Sciatic nerve (tissue), 2 donors: ENCODE measurements around the gene SORCS2. TPM values are rescaled to one million over a fixed set of nuclear protein-coding genes. Genes with fewer than 3 reads are reported as not detected.

Source experiments
- ATAC-seq: fragments of 200-7000 bp; cut with Tn5 transposase; one replicate; pipeline ENCODE4 v1.9.1; 2020; ENCODE audit warnings: mild to moderate bottlenecking, moderate library complexity
- DNase-seq: peaks from one replicate; pipeline ENCODE4 v3.0.0-alpha.2; 2020; ENCODE audit warnings: low spot score
- intact Hi-C: fragments of 100-400 bp; cut with DNase I; formaldehyde crosslinking; loops from one replicate; pipeline ENCODE4 v1.14.2; 2022
- total RNA-seq: library from RNA; stranded (reverse); fragmentation: NEBNext Ultra II Directional; extraction: Animal tissue kit (Norgen Biotek cat#: 25700); gene quantifications from one replicate; pipeline ENCODE4 v1.2.1, GENCODE V29; 2021
- donor health status: DM: no; HTN: no; CAD: no.
- donor health status: DM: no; HTN: no; CAD: no.

The SORCS2 gene
- total RNA-seq, 1 donor from 2014 or later, result 52.5 TPM

GRCh38 chr4:7302781-7303404 is 110.6 kb downstream of the SORCS2 start:
- DNase-seq (no peak), ATAC-seq (no peak)
- intact Hi-C loops, result no loop called here

DNA sequence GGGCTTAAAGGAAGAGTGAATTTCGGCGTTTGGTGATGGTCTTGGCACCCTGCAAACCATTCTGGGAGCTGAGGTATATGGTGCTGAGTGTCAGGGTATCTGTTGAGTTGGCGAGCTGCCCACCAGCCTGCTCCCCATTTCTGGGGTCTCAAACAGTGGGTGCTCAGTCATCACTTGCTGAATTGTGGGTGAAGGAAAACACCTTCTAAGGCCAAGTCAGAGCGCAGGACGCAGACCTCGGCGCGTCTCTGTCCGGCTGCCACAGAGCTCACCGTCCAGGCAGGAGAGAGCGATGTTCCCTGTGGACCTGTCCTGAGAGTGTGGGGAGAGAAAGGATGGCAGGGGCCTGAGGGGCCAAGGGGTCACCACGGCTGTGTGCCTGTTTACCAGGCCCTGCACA is 111.2 kb downstream of the SORCS2 start:
- no peak for ATAC-seq
- intact Hi-C loops, result no loop called here
- DNase-seq, result no peak

GRCh38 chr4:7304436-7304835 is 112.1 kb downstream of the SORCS2 start:
- DNase-seq, result no peak
- ATAC-seq, result no peak
- intact Hi-C loops, result no loop called here

DNA sequence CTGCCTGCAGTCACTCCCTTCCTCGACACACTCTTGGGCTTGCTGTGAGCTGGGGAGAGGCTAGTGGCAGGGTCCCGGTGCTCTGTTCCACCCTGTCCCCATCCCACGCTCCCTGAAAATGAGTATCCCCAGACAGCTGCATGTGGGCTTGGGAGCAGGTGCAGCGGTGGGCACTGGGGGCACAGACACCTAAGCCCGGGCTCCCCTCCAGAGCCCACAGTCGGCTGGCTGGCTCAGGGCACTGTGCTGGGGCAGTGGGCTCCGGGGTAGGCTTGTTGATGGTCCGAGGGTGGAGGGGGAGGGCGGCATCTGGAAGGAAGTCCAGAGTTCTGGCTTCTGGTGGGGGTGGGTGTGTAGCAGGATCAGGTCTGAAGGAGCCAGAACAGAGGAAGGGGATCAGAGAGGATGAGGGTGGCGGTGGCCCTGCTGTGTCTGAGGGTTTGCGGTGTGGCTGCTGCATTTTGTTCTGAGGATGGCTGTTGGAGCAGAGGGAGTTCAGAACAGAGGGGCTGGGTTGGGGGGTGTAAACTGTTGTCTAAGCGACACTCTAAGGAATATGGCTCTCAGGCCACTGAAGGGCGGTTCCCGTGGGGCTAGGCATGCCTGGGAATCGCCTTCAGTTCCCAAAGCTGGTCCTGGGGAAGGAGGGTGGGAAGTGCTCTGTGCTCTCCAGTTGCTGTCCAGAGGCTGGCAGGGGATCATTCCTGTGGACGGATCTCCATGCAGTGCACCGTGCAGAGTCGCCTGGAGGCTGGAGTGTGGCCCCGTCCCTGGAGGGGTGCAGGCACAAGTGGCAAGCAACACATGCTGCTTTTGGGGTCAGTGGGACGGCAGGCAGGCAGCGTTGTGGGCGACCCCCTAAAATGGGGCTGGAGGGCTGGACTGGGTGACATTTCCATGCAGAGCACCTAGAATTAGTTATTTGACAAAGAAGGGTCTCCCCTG is 114.0 kb downstream of the SORCS2 start:
- DNase-seq (no peak), ATAC-seq (no peak)
- intact Hi-C loops, result no loop called here

DNA sequence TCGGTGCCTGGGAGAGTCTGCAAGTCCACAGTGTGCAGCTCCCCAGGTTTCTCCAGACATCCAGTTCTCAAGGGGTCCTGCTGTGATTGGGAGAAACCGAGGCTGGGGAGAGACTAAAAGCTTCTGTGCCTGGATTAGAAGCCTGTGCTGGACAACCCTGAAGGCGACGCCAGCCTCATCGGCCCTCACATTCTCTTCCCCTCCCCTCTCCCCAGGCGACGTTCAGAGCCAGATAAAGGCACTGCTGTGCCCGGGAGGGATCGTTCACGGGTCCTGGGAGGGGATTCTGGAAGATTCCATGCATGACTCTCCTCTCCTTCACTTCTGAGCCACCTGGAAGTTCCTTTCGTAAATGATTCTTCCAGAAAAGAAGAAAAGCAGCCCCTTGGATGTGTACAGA is 114.6 kb downstream of the SORCS2 start:
- ATAC-seq (no peak), DNase-seq (no peak)
- intact Hi-C loops, result no loop called here

GRCh38 chr4:7307394-7308099 is 115.2 kb downstream of the SORCS2 start:
- no peak for DNase-seq
- intact Hi-C loops, result no loop called here
- peak; percentile 9 for ATAC-seq

DNA sequence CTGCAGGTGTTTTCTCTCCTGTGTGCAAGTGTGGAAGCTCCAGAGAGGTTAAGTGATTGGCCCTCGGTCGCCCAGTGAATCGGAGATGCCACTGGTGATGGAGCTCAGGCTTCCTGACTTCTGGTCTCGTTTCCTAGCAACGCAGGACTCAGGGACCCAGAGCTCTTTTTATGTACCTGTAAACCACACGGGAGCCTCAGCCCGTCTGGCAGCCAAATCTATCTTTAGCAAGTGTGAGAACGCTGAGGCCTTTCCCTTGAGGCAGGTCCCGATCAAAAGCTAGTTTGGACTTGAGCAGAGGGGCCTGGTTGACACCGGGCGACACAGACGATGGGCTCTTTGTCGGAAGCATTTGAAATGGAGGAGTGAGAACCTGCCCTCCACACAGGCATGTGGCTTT is 116.8 kb downstream of the SORCS2 start:
- no peak for DNase-seq
- no peak for ATAC-seq
- intact Hi-C loops, result no loop called here

DNA sequence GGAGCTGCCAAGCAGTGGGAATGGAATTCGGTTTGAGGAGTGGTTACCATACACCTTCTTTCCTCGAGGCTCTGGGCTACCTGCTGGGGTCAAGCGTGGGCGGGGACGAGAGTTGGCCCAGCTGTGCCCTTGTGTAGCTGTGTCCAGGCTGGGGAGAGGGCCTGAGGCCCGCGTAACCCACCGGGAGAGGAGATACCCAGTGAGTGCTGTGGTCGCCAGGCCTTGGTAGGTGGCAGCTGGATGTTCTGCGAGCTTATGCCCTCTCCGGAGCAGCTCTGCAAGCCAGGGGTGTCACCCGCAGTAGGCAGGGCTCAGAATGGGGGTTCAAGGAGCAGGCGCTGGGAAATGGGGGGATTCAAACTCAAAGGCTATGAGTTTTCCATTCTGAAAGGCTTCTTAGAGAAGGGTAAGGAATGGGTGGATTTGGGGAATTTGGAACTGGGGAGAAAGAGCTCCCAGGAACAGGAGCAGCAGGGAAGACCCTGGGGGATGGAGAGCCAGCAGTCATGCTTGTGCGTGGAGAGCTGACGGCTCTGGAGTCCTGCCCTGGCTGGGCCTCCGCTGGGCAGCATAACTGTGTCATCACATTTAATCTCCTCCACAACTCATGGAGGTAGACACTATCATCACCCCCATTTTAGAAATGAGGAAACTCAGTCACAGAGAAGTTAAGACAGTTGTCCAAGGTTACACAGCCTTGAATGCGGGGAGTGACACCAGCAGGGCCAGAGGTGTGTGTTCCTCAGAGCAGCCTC is 117.5 kb downstream of the SORCS2 start:
- intact Hi-C loops, result no loop called here
- ATAC-seq, result peak; percentile 11
- no peak for DNase-seq

GRCh38 chr4:7310451-7310850 is 118.1 kb downstream of the SORCS2 start:
- DNase-seq, result no peak
- intact Hi-C loops, result no loop called here

GRCh38 chr4:7311205-7311604 is 118.9 kb downstream of the SORCS2 start:
- ATAC-seq, result no peak
- intact Hi-C loops, result no loop called here
- no peak for DNase-seq

More at GRCh38 chr4:7310451-7310850, 118.1 kb downstream of the SORCS2 start:
- peak; percentile 45 for ATAC-seq

DNA sequence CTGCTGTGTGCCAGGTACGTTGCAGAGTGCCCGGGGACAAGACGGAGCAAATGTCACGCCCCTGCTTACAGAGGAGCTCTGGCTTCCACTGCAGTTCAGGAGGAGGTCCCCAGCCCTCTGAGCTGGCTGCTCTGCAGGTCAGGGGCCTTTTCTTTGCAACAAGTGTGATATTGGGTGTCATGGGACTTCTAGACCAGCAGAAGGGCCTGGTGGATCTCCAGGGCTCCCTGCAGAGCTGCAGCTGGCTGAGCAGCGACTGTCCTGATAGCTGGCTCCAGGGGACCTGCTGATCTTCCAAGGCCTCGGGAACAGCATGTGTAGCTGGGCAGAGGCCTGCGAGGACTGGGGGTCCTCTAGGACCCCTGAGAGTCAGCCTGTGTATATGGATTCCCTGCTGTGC is 120.4 kb downstream of the SORCS2 start:
- DNase-seq (no peak), ATAC-seq (no peak)
- intact Hi-C loops, result no loop called here

- intact Hi-C loops, result no loop called here
- DNase-seq, result no peak
- peak; percentile 71 for ATAC-seq
Measured at GRCh38 chr4:7313347-7313811, 121.0 kb downstream of the SORCS2 start.

- no peak for DNase-seq
- intact Hi-C loops, result no loop called here
- ATAC-seq, result no peak
Measured at GRCh38 chr4:7313991-7314390, 121.7 kb downstream of the SORCS2 start.

DNA sequence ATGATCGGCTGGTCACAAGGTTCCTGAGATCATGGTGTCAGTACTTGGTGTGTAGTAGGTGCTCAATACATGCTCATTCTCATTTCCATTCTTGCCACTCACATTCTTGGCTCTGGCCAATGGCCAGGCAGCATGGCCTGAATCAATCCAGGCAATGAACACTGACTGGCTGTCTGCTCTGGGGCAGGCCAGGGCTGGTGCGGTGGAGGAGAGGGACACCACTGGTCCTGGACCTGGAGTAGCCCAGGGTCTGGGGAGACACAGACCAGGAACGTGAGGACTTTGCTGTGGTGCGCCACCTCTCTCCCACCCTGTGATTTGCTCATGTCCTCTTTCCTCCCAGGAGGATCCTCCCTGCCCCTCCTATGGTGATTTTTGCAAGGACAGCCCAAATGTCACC is 122.9 kb downstream of the SORCS2 start:
- intact Hi-C loops, result no loop called here
- no peak for DNase-seq
- ATAC-seq, result no peak

GRCh38 chr4:7315935-7316334 is 123.6 kb downstream of the SORCS2 start:
- DNase-seq, result no peak
- intact Hi-C loops, result no loop called here

GRCh38 chr4:7319024-7319423 is 126.7 kb downstream of the SORCS2 start:
- intact Hi-C loops, result no loop called here
- no peak for ATAC-seq

More at GRCh38 chr4:7315935-7316334, 123.6 kb downstream of the SORCS2 start:
- no peak for ATAC-seq

GRCh38 chr4:7320206-7320797 is 128.0 kb downstream of the SORCS2 start:
- DNase-seq (no peak), ATAC-seq (no peak)
- intact Hi-C loops, result no loop called here

More at GRCh38 chr4:7319024-7319423, 126.7 kb downstream of the SORCS2 start:
- DNase-seq, result no peak

DNA sequence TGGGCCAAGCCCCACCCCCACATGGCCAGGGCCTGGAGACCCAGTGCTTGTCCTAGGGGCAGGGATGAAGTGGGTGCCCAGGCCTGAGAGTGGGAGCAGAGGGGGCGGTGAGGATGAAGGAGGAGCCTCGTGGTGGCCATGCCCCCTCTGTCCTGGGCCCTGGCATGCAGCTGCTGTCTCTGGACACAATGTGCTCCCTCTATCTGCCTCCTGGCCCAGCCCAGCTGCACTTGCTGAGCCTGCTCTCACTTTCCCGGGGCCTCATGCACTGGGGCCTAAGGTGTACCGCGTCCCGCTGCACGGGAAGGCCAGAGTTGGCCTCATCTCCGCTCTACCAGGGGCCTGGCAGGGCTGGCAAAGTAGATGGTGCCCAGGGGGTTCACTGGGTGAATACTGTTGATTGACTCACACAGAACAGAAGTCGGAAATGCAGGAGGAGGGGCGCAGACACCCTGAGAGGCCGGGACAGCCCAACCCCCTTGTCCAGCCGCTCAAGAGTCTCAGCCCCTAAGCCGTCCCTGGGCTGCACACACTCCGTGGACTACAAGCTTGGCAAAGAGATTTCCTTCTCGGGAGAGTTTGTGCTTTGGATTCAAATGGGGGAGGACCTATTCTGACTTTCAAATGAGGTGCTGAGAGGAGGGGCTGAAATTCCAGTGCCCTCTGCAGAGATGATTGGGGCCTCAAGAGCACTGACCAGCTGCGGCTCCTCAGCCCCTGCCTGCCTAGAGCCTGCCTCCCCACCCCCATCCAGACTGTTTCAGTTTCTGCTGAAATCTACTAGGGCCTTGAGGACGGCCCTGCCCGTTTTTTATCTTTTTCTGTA is 130.0 kb downstream of the SORCS2 start:
- no peak for DNase-seq
- intact Hi-C loops, result no loop called here
- peak; percentile 11 for ATAC-seq
